HepG2 (cell line): ENCODE results near the gene FAM3C. TPM values are rescaled to one million over a fixed set of nuclear protein-coding genes. Genes with fewer than 3 reads are reported as not detected.
A peak's percentile ranks its signal among the peaks of the same experiment; 100 is the strongest.
"Not testable (repeated sequence)": the region's sequence is repeated elsewhere in the genome, so short reads cannot be mapped to it uniquely, and the experiment has no call there.

ENCODE experiments used
- ARID5B ChIP-seq: IDR thresholded peaks from 2 replicates; pipeline ENCODE4 v1.4.0; 2020; ENCODE audit warnings: mild to moderate bottlenecking, missing genetic modification reagents
- CTCF ChIP-seq: sonication (generic); formaldehyde crosslinking; IDR thresholded peaks from 2 replicates; pipeline ENCODE4 v1.5.0; 2020; ENCODE audit warnings: mild to moderate bottlenecking, missing genetic modification reagents, moderate library complexity
- FOXA3 ChIP-seq: IDR thresholded peaks from 2 replicates; pipeline ENCODE4 v1.6.1; 2016; ENCODE audit warnings: missing genetic modification reagents, missing compliant biosample characterization
- FOXP1 ChIP-seq, 2 experiments: fragments of 450-650 bp in 1 of 2; IDR thresholded peaks; 2 replicates each; pipeline ENCODE4 v1.6.1; 2017 to 2018; ENCODE audit warnings: antibody characterized with exemption in 1 of 2
- FOXP4 ChIP-seq: sonication (generic); formaldehyde crosslinking; IDR thresholded peaks from 2 replicates; pipeline ENCODE4 v1.4.0; 2020; ENCODE audit warnings: missing genetic modification reagents
- HNF1B ChIP-seq: sonication (generic); formaldehyde crosslinking; IDR thresholded peaks from 2 replicates; pipeline ENCODE4 v1.5.1; 2020; ENCODE audit warnings: mild to moderate bottlenecking, moderate library complexity, missing genetic modification reagents
- ZNF292 ChIP-seq: sonication (generic); formaldehyde crosslinking; IDR thresholded peaks from 2 replicates; pipeline ENCODE4 v1.8.1; 2022; ENCODE audit warnings: mild to moderate bottlenecking, low read depth, missing genetic modification reagents, borderline replicate concordance
- polyA plus RNA-seq, 8 experiments: library from polyadenylated mRNA; depleted of rRNA in 3 of 8; stranded (reverse) in 7 of 8; unstranded in 1 of 8; fragments of >200 nt; fragmentation: Illumina TruSeq in 4 of 8; extraction: Trizol in 4 of 8; gene quantifications; 2 replicates each; pipeline versions ENCODE4 v1.2.1 to v1.2.3, GENCODE V29; 2011 to 2016; ENCODE audit warnings: low read depth in 4 of 8, missing spikeins in 1 of 8, mixed read lengths in 1 of 8; ENCODE audit not compliant: insufficient read depth in 1 of 8
- total RNA-seq, 5 experiments: library from RNA; depleted of rRNA; stranded (reverse); fragments of >200 nt; fragmentation: Illumina TruSeq; extraction: Trizol; gene quantifications; 2 replicates each; pipeline ENCODE4 v1.2.3, GENCODE V29; 2016; ENCODE audit warnings: low read depth in 1 of 5

FAM3C gene
- total and polyA plus RNA-seq, 2 of the 13 experiments (the other 11 are each of a cell fraction or from before 2014, with no cell fraction given), result 14.6 to 16.0 TPM

- peak; percentile 33; the same call in 1 of the 2 replicates for TF ChIP-seq ARID5B
- TF ChIP-seq FOXP4 (CRISPR knock-in tag), result peak; percentile 44
- TF ChIP-seq ZNF292, result 0 out of 2 replicates have a peak, but pooled peaks have one; percentile 21
- 0 out of 2 replicates have a peak, but pooled peaks have one; percentile 32 for TF ChIP-seq HNF1B (CRISPR knock-in tag)
- not testable (repeated sequence) for TF ChIP-seq FOXP1 (IDR thresholded peaks at IDR 0.05)
- TF ChIP-seq FOXP1 (CRISPR knock-in tag; IDR thresholded peaks at IDR 0.05), result peak; percentile 43; the same call in 1 of the 2 replicates
- TF ChIP-seq FOXA3, result peak; percentile 44; the same call in 1 of the 2 replicates
- peak; percentile 15; the same call in 1 of the 2 replicates for TF ChIP-seq CTCF
Observed at GRCh38 chr7:121438043-121438955, 42.2 kb upstream of the FAM3C start (continued).
